ENCODE measurements around the gene HSPBAP1. TPM values are rescaled to one million over a fixed set of nuclear protein-coding genes. Genes with fewer than 3 reads are reported as not detected.

The HSPBAP1 gene
- 1 to 10 TPM; 6.3 to 8.5 TPM for total RNA-seq
- long read RNA-seq, partial matches to known transcripts, result 0 of 4 reads
- long read RNA-seq, other reads (novel, unspliced or antisense), result 0 of 4 reads

- ATAC-seq, result peak; percentile 78
- peak; percentile 93 to 97 for DNase-seq
- intact Hi-C loops (cut with DNase I, micrococcal nuclease), result no loop called here
Measured at GRCh38 chr3:122793568-122794416, at the start of gene HSPBAP1. TSS of gene HSPBAP1 (minus strand) at chr3:122793831. CDS start at chr3:122793680, 151 bp downstream.

GRCh38 chr3:122835590-122835989 lies 42.0 kb upstream of the HSPBAP1 start:
- ATAC-seq (no peak), DNase-seq (no peak)
- intact Hi-C loops (cut with DNase I, micrococcal nuclease), result no loop called here

DNA sequence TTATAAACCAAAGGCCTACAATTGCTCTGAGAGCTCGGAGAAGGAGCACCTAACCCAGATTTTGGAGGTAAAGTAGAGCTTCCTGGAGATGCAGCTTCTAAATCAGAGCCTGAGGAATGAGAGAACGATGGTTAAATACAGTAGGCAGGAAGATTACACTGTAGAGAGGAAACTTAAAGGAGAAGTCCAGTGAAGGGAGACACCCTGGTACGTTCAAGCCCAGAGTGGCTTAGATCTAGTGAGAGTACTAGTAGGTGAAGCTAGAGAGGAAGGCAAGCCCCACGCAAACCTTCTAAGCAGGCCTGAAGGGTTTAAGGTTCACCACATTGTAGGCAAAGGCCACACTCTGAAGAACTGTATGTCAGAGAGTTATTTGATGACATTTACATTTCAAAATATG lies 34.6 kb upstream of the HSPBAP1 start:
- intact Hi-C loops (cut with DNase I, micrococcal nuclease), result no loop called here
- no peak for DNase-seq
- ATAC-seq, result no peak

DNA sequence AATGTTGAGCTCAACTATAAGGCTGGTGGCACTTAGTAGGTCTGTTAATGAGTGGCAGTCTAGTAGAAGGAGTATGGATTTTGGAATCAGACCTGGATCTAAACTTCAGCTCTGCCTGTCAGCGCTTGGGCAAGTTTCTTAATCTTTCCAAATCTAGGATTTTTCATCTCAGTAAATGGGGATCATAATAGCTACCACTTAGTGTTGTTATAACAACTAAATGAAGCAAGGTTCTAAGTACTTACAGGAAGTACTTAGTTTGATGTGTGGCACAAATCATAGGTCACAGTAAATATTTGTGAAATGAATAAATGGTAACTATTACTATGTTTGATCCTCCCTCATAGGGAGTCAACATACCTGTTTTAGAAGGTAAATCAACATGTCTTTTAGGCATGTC lies 32.6 kb upstream of the HSPBAP1 start:
- DNase-seq (no peak), ATAC-seq (no peak)
- intact Hi-C loops (cut with DNase I, micrococcal nuclease), result no loop called here

GRCh38 chr3:122825460-122825859 lies 31.8 kb upstream of the HSPBAP1 start:
- intact Hi-C loops (cut with DNase I, micrococcal nuclease), result no loop called here
- DNase-seq (no peak), ATAC-seq (no peak)

- ATAC-seq (no peak), DNase-seq (no peak)
- intact Hi-C loops (cut with DNase I, micrococcal nuclease), result no loop called here
Measured at GRCh38 chr3:122824465-122825381, 31.1 kb upstream of the HSPBAP1 start.

GRCh38 chr3:122816587-122816986 lies 23.0 kb upstream of the HSPBAP1 start:
- intact Hi-C loops (cut with DNase I, micrococcal nuclease), result no loop called here

GRCh38 chr3:122810734-122811133 lies 17.1 kb upstream of the HSPBAP1 start:
- no peak for DNase-seq
- intact Hi-C loops (cut with DNase I, micrococcal nuclease), result no loop called here
- no peak for ATAC-seq

More at GRCh38 chr3:122816587-122816986, 23.0 kb upstream of the HSPBAP1 start:
- no peak for DNase-seq
- no peak for ATAC-seq

GRCh38 chr3:122803977-122804376 lies 10.3 kb upstream of the HSPBAP1 start:
- intact Hi-C loops (cut with DNase I, micrococcal nuclease), result no loop called here
- DNase-seq (no peak), ATAC-seq (no peak)

DNA sequence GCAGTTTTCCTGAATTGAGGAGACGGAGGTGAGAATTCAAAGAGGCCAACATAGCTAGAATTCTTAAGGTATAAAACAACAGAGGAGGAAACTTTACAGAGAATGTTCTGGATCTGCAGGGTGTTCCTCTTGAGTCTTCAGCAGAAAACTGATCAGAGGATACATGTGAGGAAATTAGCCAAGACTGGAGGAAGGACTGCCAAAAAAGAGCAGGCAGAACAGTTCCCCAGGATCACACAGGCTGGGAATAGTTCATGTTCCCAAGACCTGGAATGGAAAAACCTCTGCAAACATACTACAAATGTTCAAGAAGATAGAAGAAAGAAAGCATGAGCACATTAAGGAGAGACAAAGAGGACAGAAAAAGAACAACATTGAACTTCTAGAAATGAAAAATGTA lies 8.7 kb upstream of the HSPBAP1 start:
- DNase-seq (no peak), ATAC-seq (no peak)
- intact Hi-C loops (cut with DNase I, micrococcal nuclease), result no loop called here

GRCh38 chr3:122800706-122801237 lies 7.1 kb upstream of the HSPBAP1 start:
- DNase-seq, result no peak
- ATAC-seq, result no peak
- intact Hi-C loops (cut with DNase I, micrococcal nuclease), result no loop called here

DNA sequence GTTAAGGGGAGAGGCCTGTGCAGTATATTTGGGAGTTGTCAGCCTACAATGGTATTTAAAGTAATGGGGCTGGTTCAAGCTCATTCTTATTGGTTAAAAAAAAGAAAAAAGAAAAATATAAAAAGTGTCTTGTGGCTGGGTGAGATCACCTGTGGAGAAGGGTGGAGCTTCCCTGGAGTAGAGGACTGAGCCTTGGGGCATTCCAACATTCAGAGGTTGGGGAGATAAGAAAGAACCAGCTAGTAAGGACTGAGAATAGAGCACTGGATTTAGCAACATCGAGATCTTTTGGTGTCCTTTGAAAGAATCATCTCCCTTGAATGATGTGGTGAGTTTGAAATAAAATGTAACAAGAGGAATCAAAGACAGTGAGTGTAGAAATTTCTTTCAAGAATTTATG lies 6.4 kb upstream of the HSPBAP1 start:
- no peak for ATAC-seq
- intact Hi-C loops (cut with DNase I, micrococcal nuclease), result no loop called here

GRCh38 chr3:122799322-122799721 lies 5.7 kb upstream of the HSPBAP1 start:
- no peak for DNase-seq
- intact Hi-C loops (cut with DNase I, micrococcal nuclease), result no loop called here

More for the DNA sequence above, 6.4 kb upstream of the HSPBAP1 start:
- DNase-seq, result no peak

DNA sequence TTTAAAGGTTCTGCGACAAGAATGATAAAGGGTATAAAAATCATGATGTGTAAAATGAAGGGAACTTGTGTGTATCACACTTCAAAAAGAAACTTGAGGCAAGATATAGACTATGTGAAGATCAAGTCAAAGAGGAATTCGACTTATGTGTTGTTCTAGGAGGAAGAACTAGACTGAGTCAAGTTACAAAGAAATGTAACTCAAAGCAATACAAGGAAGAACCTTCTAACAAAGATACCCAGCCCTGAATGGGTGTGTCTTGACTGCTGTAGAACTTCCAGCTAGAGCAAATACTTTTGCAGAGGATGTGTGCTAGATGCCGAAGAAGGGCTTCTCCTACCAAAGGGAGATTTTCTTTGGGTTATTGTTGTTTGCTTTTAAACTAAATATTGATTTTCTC lies 3.7 kb upstream of the HSPBAP1 start:
- no peak for DNase-seq
- intact Hi-C loops (cut with DNase I, micrococcal nuclease), result no loop called here
- peak; percentile 37 for ATAC-seq

More at GRCh38 chr3:122799322-122799721, 5.7 kb upstream of the HSPBAP1 start:
- ATAC-seq, result no peak

DNA sequence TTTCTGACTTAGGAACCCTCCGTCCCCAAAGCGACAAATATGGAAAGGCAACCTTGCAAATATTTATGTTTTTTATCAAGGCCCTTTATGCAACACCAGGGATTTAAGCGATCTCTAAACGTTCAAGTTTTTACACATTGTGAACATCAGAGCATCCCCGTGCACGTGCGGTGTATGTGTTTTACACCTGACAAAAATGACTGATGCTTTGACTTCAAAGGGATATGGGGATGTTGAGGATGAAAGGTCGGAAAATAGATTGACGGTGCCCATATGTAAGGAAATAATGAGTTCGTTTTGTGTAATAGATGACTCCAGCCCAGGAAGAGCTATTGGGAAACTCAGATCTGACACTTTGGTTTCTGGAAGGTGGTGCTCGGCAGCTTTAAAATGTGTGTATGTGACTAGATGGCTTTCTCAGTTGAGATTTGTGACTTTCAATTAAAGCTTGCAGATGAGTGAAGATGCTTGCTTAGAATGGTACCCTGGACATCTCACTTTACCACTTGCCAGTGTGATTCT lies 2.1 kb upstream of the HSPBAP1 start:
- DNase-seq (peak in 1 of 2 donors; percentile 25), ATAC-seq (no peak)
- intact Hi-C loops (cut with DNase I, micrococcal nuclease), result no loop called here

DNA sequence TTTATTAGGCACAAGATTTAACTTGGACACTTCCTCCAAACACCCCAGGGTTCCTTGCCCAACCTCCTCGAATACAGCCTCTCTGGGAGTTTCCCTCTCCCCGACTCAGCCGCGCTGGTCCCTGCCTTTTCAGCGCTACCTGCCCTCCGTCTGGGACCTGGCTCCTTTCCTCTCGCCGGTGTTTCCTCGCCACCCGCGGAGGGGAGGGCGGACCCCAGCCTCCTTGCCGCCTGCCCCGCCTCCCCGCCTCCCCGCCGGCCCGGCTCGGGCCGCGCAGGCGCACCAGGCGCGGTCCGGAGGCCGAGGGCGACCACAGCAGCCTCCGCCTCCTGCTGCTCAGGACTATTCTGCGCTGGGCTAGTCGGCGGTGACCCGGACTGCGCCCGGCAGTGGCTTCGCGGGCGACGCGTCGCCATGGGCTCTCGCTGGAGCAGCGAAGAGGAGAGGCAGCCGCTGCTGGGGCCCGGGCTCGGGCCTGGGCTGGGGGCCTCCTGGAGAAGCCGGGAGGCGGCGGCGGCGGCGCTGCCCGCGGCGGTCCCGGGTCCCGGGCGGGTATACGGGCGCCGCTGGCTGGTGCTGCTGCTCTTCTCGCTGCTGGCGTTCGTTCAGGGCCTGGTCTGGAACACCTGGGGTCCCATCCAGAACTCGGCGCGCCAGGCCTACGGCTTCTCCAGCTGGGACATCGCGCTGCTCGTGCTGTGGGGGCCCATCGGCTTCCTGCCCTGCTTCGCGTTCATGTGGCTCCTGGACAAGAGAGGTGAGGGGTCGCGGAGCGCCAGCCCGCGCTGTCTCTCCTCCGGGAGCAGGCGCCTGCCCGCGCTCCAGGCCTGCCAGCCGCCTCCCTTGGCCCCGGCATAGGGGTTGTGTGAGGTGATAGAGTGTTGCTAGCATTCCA lies 1.4 kb upstream of the HSPBAP1 start, which contains the start of gene SLC49A4:
Gene SLC49A4, plus strand, starts transcription at position 291 of the 895 bp plus-strand sequence. Its CDS starts 124 bp downstream, at position 415.
- ATAC-seq (peak; percentile 84), DNase-seq (peak; percentile 72 to 80)
- intact Hi-C loops (cut with DNase I, micrococcal nuclease), result no loop called here

- intact Hi-C loops (cut with DNase I, micrococcal nuclease), result no loop called here
- DNase-seq (no peak), ATAC-seq (no peak)
Measured at GRCh38 chr3:122794483-122794778, 800 bp upstream of the HSPBAP1 start.

- intact Hi-C loops (cut with DNase I, micrococcal nuclease), result no loop called here
- ATAC-seq, result no peak
- DNase-seq, result no peak
Measured at GRCh38 chr3:122789585-122790273, 3.9 kb downstream of the HSPBAP1 start.

Measured in left colon (tissue), 2 donors.